Neural progenitor cell (in vitro differentiated cells): ENCODE data around the gene TRAPPC12. TPM values are rescaled to one million over a fixed set of nuclear protein-coding genes. Genes with fewer than 3 reads are reported as not detected.

Experiments used
- DNase-seq: peaks from one replicate; pipeline ENCODE4 v3.0.0-alpha.2; 2016; ENCODE audit warnings: low spot score
- H2AFZ ChIP-seq: fragments of 200-600 bp; sonication (generic); replicated peaks from 2 replicates; pipeline ENCODE4 v1.6.1; 2016; ENCODE audit warnings: antibody characterized with exemption
- H3F3A ChIP-seq: fragments of 200-600 bp; sonication (generic); 2 replicates; pipeline ENCODE4 v1.6.1; 2016; ENCODE audit warnings: antibody characterized with exemption, low read depth
- H3K27ac ChIP-seq: fragments of 200-600 bp; sonication (generic); 2 replicates; pipeline ENCODE4 v1.5.1; 2016; ENCODE audit warnings: mild to moderate bottlenecking
- H3K27me3 ChIP-seq: fragments of 200-600 bp; sonication (generic); 2 replicates; pipeline ENCODE4 v1.6.1; 2016; ENCODE audit warnings: mild to moderate bottlenecking, moderate library complexity
- H3K36me3 ChIP-seq: fragments of 200-600 bp; sonication (generic); 2 replicates; pipeline ENCODE4 v1.5.1; 2016
- H3K4me1 ChIP-seq: fragments of 200-600 bp; sonication (generic); 2 replicates; pipeline ENCODE4 v1.6.1; 2016; ENCODE audit warnings: mixed run types
- H3K4me2 ChIP-seq: fragments of 200-600 bp; sonication (generic); 2 replicates; pipeline ENCODE4 v1.6.1; 2016
- H3K4me3 ChIP-seq: fragments of 200-600 bp; sonication (generic); 2 replicates; pipeline ENCODE4 v1.5.1; 2016
- H3K79me2 ChIP-seq: fragments of 200-600 bp; sonication (generic); 2 replicates; pipeline ENCODE4 v1.6.1; 2016; ENCODE audit warnings: low read depth
- H3K9ac ChIP-seq: fragments of 200-600 bp; sonication (generic); 2 replicates; pipeline ENCODE4 v1.6.1; 2016
- H3K9me3 ChIP-seq: fragments of 200-600 bp; sonication (generic); 2 replicates; pipeline ENCODE4 v1.5.1; 2016; ENCODE audit warnings: low read depth
- H4K20me1 ChIP-seq: fragments of 200-600 bp; sonication (generic); 2 replicates; pipeline ENCODE4 v1.6.1; 2016; ENCODE audit warnings: low read depth
- H3K27ac Mint-ChIP-seq: 3 replicates; pipeline ENCODE4 v1.8.0; 2021; ENCODE audit warnings: mixed read lengths
- H3K27me3 Mint-ChIP-seq: 2 replicates; pipeline ENCODE4 v1.8.0; 2022; ENCODE audit warnings: low read depth, mild to moderate bottlenecking, inconsistent platforms, moderate library complexity, mixed read lengths; ENCODE audit not compliant: insufficient read depth
- H3K36me3 Mint-ChIP-seq: 3 replicates; pipeline ENCODE4 v1.8.0; 2021; ENCODE audit warnings: mixed read lengths
- H3K4me1 Mint-ChIP-seq: 3 replicates; pipeline ENCODE4 v1.8.0; 2021; ENCODE audit warnings: mixed read lengths
- H3K4me3 Mint-ChIP-seq: 3 replicates; pipeline ENCODE4 v1.8.0; 2021; ENCODE audit warnings: mild to moderate bottlenecking, moderate library complexity, mixed read lengths
- H3K9me3 Mint-ChIP-seq: 3 replicates; pipeline ENCODE4 v1.8.0; 2020; ENCODE audit warnings: mixed read lengths
- EZH2 ChIP-seq: fragments of 200-600 bp; sonication (generic); IDR thresholded peaks from 2 replicates; pipeline ENCODE4 v1.6.1; 2017; ENCODE audit warnings: antibody characterized with exemption, mild to moderate bottlenecking, moderate library complexity
- EZH2phosphoT487 ChIP-seq: fragments of 200-600 bp; sonication (generic); IDR thresholded peaks from 2 replicates; pipeline ENCODE4 v1.6.1; 2017; ENCODE audit warnings: antibody characterized with exemption
- total RNA-seq: library from RNA; depleted of rRNA; stranded (reverse); fragments of >200 nt; gene quantifications from 2 replicates; pipeline ENCODE4 v1.2.3, GENCODE V29; 2015; ENCODE audit warnings: low replicate concordance
- TF ChIP-seq, protein P1 (sequence below): fragments of 200-600 bp; sonication (generic); IDR thresholded peaks from 2 replicates; pipeline ENCODE4 v1.5.1; 2017; ENCODE audit warnings: antibody characterized with exemption, mild to moderate bottlenecking

Gene TRAPPC12
- total RNA-seq, 1 donor from 2014 or later: 59.5 TPM

DNA sequence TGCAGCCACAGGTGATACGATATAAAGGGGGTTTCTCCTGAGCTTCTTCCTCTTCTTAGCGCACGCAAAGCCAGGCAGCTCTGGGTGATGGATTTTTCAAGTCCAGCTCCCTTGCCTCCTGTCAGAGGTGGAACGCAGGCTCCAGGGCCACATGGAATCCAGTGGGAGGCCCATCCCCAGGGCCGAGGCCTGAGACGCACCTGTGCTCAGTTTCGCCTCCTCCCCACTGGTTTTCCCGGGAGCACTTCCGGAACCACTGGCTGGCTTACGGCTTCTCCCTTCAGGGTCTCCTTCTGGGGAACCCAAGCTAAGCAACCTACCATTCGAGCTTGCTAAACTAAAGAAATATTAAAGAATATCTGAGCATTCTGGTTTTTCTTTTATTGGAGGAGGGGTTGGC is 63.6 kb downstream of the TRAPPC12 start:
- no peaks in the 10 kb centered on the region for H3K36me3 ChIP-seq
- H2AFZ ChIP-seq: no peak overlapping the region
- H3K27ac ChIP-seq: no peak overlapping the region
- H3K4me1 Mint-ChIP-seq: peaks cover 13% of the 10 kb centered on the region
- peaks cover 2% of the 10 kb centered on the region for H3K9me3 Mint-ChIP-seq
- H3K9ac ChIP-seq: no peak overlapping the region
- H3K9me3 ChIP-seq: no peaks in the 10 kb centered on the region
- no peak overlapping the region for H3K4me3 ChIP-seq
- H3K4me3 Mint-ChIP-seq: no peak overlapping the region
- H3K27ac Mint-ChIP-seq: no peak overlapping the region
- no peak for TF ChIP-seq EZH2phosphoT487
- TF ChIP-seq, protein P1, sequence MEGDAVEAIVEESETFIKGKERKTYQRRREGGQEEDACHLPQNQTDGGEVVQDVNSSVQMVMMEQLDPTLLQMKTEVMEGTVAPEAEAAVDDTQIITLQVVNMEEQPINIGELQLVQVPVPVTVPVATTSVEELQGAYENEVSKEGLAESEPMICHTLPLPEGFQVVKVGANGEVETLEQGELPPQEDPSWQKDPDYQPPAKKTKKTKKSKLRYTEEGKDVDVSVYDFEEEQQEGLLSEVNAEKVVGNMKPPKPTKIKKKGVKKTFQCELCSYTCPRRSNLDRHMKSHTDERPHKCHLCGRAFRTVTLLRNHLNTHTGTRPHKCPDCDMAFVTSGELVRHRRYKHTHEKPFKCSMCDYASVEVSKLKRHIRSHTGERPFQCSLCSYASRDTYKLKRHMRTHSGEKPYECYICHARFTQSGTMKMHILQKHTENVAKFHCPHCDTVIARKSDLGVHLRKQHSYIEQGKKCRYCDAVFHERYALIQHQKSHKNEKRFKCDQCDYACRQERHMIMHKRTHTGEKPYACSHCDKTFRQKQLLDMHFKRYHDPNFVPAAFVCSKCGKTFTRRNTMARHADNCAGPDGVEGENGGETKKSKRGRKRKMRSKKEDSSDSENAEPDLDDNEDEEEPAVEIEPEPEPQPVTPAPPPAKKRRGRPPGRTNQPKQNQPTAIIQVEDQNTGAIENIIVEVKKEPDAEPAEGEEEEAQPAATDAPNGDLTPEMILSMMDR: no peak
- no peak for TF ChIP-seq EZH2
- H3K36me3 Mint-ChIP-seq: peaks cover 19% of the 10 kb centered on the region
- no peak overlapping the region for H3K4me2 ChIP-seq
- peaks cover 8% of the 10 kb centered on the region for H3F3A ChIP-seq
- no peak for DNase-seq
- peaks cover 5% of the 10 kb centered on the region for H4K20me1 ChIP-seq
- no peaks in the 10 kb centered on the region for H3K27me3 ChIP-seq
- no peaks in the 10 kb centered on the region for H3K27me3 Mint-ChIP-seq
- no peaks in the 10 kb centered on the region for H3K4me1 ChIP-seq
- H3K79me2 ChIP-seq: no peaks in the 10 kb centered on the region

DNA sequence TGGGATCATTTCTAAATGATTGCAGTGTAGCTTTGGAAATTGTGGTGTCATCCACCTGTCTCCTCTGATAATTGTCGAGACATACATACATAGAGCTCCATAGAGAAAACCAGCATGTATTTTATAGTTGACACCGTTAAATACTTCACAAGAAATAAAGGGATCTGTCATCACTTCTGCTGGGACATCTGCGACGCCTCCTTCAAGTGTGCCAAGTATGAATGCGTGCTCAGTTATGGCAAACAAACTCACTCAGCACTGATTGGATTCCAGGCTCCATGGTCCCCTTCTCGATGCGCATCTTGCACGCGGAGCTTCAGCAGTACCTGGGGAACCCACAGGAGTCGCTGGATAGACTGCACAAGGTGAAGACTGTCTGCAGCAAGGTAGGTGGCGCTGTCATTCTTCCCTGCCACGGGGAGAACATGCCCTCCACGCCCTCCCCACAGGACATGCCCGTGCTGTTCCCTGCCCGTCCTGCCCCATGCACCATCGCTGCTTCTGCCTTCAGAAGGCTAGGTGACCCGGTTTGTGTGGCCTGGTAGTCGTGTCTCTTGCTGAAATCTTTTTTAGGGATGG is 64.1 kb downstream of the TRAPPC12 start:
- Mint-ChIP-seq H3K4me3 (no peak overlapping the region), H3K4me1 (peaks cover 15% of the 10 kb centered on the region), H3K27ac (no peak overlapping the region), H3K27me3 (peaks cover 2% of the 10 kb centered on the region), H3K36me3 (peaks cover 20% of the 10 kb centered on the region), H3K9me3 (peaks cover under 1% of the 10 kb centered on the region)
- no peak overlapping the region for H3K9ac ChIP-seq
- peaks cover 6% of the 10 kb centered on the region for H3F3A ChIP-seq
- H3K4me3 ChIP-seq: no peak overlapping the region
- no peak overlapping the region for H3K4me2 ChIP-seq
- H4K20me1 ChIP-seq: peaks cover 5% of the 10 kb centered on the region
- H3K4me1 ChIP-seq: no peaks in the 10 kb centered on the region
- TF ChIP-seq EZH2 (no peak), EZH2phosphoT487 (no peak)
- TF ChIP-seq, protein P1: no peak
- H3K27me3 ChIP-seq: no peaks in the 10 kb centered on the region
- H2AFZ ChIP-seq: no peak overlapping the region
- no peaks in the 10 kb centered on the region for H3K79me2 ChIP-seq
- no peak overlapping the region for H3K27ac ChIP-seq
- no peaks in the 10 kb centered on the region for H3K9me3 ChIP-seq
- DNase-seq: no peak
- H3K36me3 ChIP-seq: no peaks in the 10 kb centered on the region

DNA sequence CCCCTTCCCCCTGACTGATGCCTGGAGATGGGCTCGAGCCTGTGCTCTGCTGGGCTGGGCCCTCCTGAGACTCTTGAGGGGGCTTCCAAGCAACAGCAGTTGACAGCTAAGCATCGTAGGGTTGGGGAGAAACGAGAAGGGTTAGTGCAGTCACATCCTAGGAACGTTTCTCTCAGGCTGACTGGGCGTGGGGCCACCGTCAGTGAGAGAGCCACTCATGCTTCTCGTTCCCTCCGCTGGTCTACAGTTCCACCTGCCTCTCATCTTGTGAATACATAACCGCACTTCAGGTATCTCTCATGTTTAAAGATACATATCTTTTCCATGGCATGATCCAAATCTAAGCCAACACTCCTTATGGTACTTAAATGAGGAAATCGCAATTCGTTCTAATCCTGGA is 66.4 kb downstream of the TRAPPC12 start:
- Mint-ChIP-seq H3K36me3 (peaks cover 33% of the 10 kb centered on the region), H3K4me1 (peaks cover 32% of the 10 kb centered on the region), H3K27ac (no peak overlapping the region), H3K27me3 (peaks cover 2% of the 10 kb centered on the region), H3K4me3 (no peak overlapping the region), H3K9me3 (no peaks in the 10 kb centered on the region)
- no peak overlapping the region for H2AFZ ChIP-seq
- no peaks in the 10 kb centered on the region for H3K4me1 ChIP-seq
- no peak overlapping the region for H3K4me3 ChIP-seq
- TF ChIP-seq EZH2phosphoT487: no peak
- TF ChIP-seq EZH2: no peak
- TF ChIP-seq, protein P1: no peak
- H3F3A ChIP-seq: no peaks in the 10 kb centered on the region
- no peak for DNase-seq
- H3K79me2 ChIP-seq: no peaks in the 10 kb centered on the region
- H3K9me3 ChIP-seq: no peaks in the 10 kb centered on the region
- H3K27ac ChIP-seq: no peak overlapping the region
- peaks cover 4% of the 10 kb centered on the region for H4K20me1 ChIP-seq
- H3K36me3 ChIP-seq: no peaks in the 10 kb centered on the region
- H3K9ac ChIP-seq: no peak overlapping the region
- H3K4me2 ChIP-seq: no peak overlapping the region
- no peaks in the 10 kb centered on the region for H3K27me3 ChIP-seq
